H1 (cell line): ENCODE measurements around the gene OGN. TPM values are rescaled to one million over a fixed set of nuclear protein-coding genes. Genes with fewer than 3 reads are reported as not detected.

ENCODE experiments used
- CBX5 ChIP-seq: fragments of 300-800, 300-1000 bp; sonication (generic); IDR thresholded peaks from 2 replicates; pipeline ENCODE4 v1.7.1; 2016; ENCODE audit warnings: antibody characterized with exemption, low read length, low read depth
- CEBPB ChIP-seq: IDR thresholded peaks from 2 replicates; pipeline ENCODE4 v1.6.1; 2012; ENCODE audit warnings: low read depth, low read length
- CTCF ChIP-seq, 3 experiments: IDR thresholded peaks; 1 replicate in 2 of 3; 2 replicates in 1 of 3; pipeline versions ENCODE4 v1.5.1 to v1.6.1; 2011; ENCODE audit warnings: low read length in 3 of 3, mild to moderate bottlenecking in 3 of 3, inconsistent platforms in 2 of 3, low read depth in 1 of 3, moderate library complexity in 1 of 3; ENCODE audit not compliant: insufficient read depth in 1 of 3; ENCODE audit errors: control extremely low read depth in 1 of 3
- SIN3A ChIP-seq, 2 experiments: IDR thresholded peaks in 1 of 2; conservative IDR thresholded peaks in 1 of 2; 2 replicates each; pipeline ENCODE4 v1.6.1; 2011 to 2012; ENCODE audit warnings: low read length in 2 of 2, improper control_type of control experiment in 1 of 2, low read depth in 1 of 2, mild to moderate bottlenecking in 1 of 2
- polyA plus RNA-seq, 7 experiments: library from polyadenylated mRNA; depleted of rRNA in 3 of 7; stranded (reverse) in 5 of 7; unstranded in 2 of 7; fragments of >200 nt in 5 of 7; fragments of 200-250 nt in 2 of 7; gene quantifications; 1 replicate in 5 of 7; 2 replicates in 1 of 7; 4 replicates in 1 of 7; pipeline versions ENCODE4 v1.2.1 to v1.2.3, GENCODE V29; 2011 to 2013; ENCODE audit warnings: missing spikeins in 2 of 7, mixed read lengths in 2 of 7
- total RNA-seq: library from RNA; stranded (reverse); fragmentation: NEBNext Ultra II Directional; extraction: Animal tissue kit (Norgen Biotek cat#: 25700); gene quantifications from 2 replicates; pipeline ENCODE4 v1.2.1, GENCODE V29; 2021

The OGN gene
- total and polyA plus RNA-seq, 2 of the 8 experiments (the other 6 are each of a cell fraction or from before 2014, with no cell fraction given) = not detected

- TF ChIP-seq CTCF (IDR thresholded peaks at IDR 0.05; ENCODE audit: control extremely low read depth in 1 of 3, insufficient read depth in 1 of 3, low read depth in 1 of 3, low read length in 3 of 3) (no peak), CBX5 (no peak), CEBPB (no peak), SIN3A (conservative IDR thresholded peaks at IDR 0.05 in 1 of 2, IDR thresholded peaks at IDR 0.05 in 1 of 2; ENCODE audit: low read depth in 1 of 2, low read length in 2 of 2) (no peak)
Measured at GRCh38 chr9:92395617-92396016, 8.8 kb downstream of the OGN start (continued).
